NCI-H1048 (cell line): ENCODE data around the gene PLA2G2F.

Experiments used
- DNase-seq: peaks from one replicate; lab custom pipeline; 2025; lab: John Stamatoyannopoulos, UW

Gene PLA2G2F

DNA sequence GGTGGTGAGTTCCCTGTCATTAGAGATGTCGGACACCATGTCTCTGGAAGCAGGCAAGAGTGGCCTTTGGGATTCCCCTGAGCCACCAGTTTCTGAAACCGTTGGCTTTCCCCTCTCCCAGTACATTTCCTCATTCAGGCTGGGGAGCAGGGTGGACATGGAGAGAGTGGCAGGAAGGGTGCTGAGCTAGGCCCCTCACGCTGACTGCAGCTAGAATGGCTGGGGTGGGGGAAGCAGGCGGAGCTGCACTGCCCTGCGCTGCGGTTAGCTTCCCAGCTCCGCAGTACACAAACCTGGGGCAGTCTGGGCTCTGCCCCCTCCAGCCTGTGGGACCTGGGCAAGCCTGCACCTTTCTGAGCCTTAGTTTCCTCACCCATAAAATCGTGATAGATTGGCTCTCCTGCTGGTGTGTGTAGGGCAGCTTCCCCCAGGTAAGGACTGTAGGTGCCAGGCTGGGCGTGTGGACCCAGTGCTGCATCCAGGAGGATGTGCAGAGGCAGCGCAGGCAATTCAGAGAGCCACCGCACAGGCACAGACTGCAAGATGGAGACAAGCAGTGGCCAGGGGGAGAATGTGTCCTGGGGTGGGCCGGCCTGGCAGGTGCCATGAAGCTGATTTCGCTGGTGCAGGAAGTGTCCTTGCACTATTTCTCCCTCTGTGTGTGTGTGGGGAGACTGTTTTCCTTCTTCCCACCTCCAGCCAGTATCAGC lies 3.0 kb downstream of the PLA2G2F start:
- DNase-seq: no peak

DNA sequence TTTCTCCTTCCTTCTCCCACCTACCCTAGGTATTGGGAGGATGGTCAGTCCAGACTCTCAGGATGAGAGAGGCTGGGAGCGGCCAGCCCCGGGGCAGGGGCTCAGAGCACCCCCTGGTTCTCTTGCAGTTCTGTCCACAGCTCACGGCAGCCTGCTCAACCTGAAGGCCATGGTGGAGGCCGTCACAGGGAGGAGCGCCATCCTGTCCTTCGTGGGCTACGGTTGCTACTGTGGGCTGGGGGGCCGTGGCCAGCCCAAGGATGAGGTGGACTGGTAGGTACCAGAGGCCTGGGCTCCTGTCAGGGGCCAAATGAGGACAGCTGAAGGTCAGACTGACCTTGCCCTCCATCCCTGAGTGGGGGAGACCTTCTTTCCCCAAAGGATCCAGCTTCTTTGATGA lies 4.2 kb downstream of the PLA2G2F start:
- no peak for DNase-seq

DNA sequence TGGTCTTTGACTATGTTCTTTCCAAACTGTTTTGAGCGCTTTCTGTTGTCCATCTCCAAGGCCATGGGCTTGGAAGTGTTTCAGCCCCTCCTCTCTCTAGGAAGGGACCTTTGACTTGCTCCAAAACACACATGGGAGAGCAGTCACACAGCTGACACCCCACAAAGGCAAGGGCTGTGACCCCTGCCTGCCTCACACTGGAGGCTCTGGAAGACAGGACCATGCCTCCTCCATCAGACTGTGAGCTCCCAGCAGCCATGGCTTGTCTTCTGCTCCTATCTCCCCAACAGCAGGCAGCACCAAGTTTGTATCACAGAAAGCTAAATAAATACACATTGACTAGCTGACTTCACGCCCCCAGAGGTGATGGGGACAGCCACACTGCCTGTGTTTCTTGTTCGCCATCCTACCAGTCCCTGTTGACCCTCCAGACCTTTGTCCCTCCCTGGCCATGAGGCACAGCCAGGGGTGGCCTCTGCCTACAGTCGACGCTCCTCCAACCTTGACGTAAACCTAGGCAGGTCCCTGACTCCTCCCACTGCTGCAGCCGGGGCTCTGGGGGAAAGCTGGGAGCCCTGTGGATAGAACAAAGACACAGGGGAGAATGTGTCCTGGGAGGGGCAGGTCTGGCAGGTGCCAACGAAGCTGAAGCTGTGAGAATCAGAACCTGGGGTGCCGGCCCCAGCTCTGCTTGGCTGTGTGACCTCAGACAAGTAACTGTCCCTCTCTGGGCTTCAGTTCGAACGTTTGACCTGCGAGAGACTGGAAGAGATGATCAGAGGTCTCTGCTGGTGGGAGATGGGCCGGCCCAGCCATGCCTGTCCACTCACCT lies 4.8 kb downstream of the PLA2G2F start:
- DNase-seq: no peak

DNA sequence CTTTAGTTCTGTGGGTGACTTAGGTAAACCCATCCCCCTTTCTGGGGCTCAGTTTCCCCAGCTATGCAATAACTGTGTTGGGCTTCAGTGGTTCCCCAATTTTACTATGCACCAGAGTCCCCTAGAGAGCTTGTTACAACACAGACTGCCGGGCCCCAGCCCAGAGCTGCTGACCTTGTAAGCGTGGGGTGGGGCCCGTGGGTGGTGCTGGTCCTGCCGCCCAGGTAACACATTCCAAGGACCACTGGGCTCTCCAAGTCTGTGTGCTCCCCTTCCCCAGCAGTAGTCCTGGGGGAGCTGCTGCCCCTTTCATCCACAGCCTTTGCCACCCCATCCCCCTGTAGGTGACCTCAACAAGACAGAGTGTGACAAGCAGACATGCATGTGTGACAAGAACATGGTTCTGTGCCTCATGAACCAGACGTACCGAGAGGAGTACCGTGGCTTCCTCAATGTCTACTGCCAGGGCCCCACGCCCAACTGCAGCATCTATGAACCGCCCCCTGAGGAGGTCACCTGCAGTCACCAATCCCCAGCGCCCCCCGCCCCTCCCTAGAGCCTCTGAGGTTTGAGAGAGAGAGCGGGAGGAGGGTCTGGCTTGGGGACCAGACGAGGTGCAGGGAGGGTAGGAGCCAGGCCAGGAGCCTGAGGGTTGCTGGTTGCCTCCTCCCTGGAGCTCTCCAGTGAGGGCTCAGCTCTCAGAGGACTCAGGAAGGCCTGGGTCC lies 8.9 kb downstream of the PLA2G2F start:
- no peak for DNase-seq

DNA sequence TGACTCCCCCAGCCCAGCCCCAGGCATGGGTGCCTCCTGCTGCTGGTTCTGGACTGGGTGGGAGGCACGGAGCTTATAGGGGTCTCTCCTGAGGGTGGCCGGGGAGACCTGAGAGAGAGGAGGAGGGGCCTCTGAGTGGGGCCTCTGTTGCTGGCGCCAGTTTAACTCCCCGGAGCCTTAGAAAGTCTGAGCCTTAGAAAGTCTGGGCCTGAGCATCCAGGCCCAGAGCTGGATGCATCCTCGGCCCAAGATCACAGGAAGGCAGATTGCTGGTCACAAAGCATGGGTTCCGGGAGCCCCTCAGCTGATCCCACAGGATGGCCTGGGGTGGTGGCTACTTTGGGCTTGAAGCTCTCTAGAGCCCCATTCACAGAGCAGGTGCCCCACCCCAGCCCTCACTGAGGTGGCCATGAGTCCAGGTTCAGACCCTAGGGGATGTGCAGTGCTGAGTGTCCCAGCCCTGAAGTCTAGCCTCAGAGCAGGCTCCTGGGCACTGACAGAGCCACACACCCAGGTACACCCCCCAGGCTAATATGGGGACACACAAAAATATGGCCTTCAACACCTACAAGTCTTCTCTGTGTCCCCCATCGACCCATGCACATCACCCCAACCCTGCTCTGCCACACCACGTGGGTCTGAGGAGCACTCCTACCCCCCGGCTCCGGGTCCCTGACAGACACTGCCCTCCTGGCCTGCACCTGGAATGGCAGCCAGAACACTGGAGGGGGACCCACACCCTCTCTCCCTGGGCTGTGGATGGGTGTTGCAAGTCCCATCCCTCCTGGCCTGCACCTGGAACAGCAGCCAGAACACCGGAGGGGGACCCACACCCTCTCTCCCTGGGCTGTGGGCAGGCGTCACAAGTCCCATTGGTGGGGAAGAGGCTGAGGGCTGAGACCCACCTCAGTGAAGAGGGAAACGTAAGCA lies 9.7 kb downstream of the PLA2G2F start:
- no peak for DNase-seq

DNA sequence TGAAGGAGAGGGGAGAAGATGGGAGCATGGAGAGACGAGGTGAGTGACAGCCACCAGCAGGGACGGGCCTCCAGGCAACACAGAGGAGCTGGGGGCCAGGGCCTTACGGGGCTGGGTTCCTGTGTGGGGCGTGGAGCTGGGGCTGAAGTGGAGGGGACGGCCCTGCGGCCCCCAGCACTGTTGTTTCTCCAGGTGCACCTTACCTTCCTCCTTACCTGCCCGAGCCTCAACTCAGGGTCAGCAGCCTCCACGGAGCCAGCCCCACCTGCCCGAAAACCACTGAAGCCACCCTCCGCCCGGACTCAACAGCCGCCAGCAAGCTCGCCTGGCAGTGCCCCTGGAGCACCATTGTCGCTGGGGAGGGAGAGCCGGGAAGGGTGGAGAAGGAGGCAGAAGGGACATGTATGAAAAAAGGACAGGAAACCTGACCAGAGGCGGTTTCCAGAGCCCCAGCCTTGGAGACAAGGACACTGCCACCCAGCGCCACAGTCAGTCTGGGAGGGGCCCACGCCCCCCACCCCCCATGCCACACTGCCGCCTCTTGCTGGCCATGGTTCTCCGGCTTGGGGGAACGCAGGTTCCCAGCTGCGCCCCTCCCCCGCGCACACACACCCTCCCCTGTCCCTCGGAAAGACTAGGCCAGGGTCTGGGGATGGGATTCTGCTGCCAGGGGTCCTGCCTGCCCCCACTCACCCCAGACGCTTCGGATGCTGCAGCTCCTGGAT lies 10.6 kb downstream of the PLA2G2F start:
- DNase-seq: no peak

DNA sequence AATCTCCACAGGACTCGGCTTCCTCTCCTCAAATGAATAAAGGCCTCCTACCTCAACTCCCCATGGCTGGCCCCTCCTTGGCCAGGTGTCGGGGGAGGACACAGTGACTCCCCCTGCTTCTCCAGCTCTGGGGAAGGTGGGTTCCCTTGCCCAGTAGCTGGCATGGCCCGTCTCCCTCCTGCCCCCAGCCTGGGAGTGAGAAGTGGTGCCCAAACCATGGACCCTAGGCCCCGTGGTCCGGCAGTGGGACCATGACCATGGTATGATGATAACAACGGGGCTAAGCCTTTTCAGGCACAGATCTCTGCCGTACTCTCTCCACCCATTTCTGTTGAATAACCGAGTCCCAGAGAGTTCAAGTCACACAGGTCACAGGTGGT lies 11.2 kb downstream of the PLA2G2F start:
- DNase-seq: no peak

DNA sequence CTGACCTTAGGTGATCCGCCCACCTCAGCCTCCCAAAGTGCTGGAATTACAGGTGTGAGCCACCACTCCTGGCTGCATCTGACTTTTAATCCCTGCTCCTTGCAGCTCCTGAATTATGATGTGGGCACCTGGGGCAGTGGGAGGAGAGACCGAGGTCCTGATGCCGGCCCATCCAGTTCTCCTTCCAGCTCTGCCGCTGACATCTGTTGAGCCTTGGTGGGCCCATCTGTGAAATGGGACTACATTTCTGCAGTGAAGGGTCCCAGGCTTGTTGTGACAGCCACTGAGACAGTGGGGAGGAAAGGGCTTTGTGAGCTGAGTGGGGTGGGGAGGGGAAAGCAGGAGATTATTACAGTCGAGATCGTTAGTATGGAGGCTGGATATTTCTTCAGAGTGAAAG lies 11.8 kb downstream of the PLA2G2F start:
- DNase-seq: no peak

DNA sequence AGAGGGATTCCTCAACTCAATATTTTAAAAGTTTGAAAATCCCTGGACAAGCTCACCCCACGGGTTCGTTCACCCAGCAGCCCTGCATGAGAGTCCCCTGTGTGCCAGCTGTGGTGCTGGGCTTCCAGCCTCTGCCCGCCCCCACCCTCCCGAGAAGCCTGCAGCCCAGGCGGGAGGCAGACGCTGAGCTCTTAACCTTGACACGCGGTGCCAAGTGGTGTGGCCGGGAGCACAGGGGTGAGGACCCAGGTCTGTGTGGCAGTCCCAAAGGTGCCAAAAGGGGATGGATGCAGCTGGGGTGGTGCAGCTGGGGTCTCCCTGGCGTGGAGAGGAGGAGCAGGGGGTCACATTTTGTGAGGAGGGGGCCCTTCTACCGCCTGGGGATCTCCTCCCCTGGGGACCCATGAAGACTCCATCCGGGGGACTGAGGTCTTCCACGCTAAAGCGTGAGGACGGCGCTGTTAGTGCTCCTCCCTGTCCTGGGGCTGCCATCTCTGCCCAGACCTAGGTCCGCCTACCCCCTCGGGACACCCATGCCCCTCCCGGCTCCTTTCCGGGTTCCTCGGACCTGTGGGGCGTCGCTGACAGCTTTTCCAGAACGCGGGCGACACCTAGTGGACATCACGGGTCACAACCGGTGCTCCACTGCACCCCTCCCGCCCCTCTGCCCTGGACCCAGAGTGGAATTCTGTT lies 12.9 kb downstream of the PLA2G2F start:
- DNase-seq: peak; percentile 23

DNA sequence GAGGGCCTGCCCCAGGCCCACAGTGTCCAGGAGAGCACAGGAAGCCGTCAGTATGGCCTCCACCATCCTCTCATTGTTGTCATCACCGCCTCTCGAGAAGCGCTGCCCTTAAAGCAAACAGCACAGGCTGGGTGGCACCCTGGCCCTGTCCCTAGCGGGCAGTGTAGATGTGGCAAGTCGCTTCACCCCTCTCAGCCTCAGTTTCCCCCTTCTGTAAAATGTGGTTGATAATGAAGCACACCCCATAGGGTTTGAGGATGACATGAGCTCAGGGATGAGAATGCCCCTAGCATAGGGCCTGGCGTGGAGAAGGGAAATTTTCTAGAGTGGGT lies 13.4 kb downstream of the PLA2G2F start:
- no peak for DNase-seq

DNA sequence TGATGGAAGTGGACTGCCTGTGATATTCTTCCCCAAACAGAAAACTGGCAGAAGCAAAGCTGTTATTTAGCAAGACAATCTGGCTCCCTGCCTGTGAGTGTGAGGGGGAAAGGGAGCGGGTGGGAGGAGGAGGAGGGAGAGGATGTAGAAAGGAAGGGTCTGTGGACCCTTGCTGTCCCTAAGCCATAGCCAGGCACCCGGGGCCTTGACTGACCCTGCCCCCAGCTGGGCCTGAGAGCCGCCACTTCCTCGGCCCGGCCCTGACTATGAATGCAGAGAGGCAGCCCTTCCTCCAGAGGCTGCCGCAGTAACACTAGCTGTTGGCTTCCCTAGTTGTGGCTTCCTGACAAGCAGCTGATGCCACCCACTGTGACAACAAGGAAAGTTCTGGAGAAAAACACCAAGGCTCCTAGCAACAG lies 13.9 kb downstream of the PLA2G2F start:
- no peak for DNase-seq

DNA sequence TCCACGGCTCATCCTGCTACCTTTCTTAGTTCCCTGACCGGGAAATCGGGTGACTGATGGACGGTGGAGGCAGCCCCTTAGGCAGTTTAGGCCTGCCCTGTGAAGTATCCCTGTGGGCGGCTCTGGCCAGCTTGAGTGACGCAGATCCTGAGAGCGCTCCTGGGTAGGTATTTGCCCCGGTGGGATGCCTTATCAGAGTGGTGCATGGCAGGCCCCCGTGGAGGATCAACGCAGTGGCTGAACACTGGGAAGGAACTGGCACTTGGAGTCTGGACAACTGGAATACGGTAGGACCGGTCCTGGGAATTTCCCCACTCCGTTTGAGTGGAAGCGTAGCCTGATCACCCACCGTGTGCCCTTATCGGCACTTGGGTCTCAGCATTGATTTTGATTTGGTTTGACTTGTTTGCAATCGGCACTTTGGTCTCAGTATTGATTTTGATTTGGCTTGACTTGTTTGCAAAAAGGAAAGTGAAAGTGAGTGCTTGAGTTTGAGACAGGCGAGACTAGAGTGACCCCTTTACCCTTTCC lies 15.2 kb downstream of the PLA2G2F start:
- DNase-seq: no peak

DNA sequence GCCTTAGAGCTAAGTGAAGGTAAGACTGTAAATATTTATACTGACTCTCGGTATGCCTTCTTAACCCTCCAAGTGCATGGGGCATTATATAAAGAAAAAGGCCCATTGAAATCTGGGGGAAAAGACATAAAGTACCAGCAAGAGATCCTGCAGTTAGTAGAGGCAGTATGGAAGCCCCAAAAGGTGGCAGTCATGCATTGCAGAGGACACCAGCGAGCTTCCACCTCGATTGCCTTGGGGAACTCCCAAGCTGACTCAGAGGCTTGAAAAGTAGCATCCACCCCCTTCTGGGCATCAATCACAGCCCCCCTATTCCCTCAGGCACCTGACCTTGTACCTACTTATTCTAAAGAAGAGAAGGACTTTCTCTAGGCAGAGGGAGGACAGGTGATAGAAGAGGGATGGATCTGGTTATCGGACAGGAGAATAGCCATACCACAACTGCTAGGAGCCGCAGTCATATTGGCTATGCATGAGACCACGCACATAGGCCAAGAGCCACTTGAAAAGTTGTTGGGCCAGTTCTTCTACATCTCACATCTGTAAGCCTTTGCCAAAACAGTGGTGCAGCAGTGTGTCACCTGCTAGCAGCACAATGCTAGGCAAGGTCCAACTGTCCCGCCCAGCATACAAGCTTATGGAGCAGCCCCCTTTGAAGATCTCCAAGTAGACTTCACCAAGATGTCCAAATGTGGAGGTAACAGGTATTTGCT lies 19.4 kb downstream of the PLA2G2F start:
- no peak for DNase-seq

DNA sequence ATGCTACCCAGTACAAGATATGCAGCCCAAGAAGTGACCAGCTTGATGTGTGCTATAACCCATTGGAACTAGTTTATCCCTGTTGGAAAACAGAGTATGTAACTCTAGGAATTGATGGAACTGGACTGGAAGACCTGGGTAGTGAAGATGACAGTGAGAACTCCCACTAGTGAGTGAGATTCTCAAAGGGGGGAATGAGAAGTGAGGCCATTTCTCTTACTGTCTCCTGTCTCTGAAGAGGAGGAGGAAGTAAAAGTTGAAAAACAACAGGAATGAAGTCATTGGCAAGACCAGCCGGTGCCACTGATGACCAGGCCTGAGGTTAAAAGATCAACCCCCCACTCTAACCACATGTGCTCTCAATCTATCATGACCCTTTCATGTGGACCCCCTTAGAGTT lies 20.9 kb downstream of the PLA2G2F start:
- DNase-seq: no peak

DNA sequence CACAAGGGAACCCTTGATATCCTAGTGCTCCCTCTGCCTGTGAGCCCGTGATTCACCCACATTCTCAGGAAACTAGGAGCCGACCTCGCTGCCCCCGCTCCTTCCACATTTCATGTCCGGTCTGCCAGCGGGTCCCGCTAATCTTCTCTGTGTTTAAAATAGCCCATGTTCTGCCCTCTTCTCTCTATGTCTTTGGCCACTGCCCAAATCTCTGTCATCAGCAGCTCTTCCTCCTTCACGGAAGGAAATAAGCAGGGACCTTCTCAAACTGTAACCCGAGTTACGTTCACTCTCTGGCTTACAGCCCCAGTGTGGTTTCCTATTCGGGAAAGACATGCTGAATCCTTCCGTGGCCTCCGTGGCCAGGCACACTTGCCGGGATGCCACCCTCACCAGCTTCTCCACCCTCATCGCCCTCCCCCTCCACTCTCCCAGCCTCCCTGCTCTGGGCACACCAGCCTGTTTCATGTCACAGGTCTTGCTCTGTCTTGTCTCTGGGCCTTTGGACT lies 25.6 kb downstream of the PLA2G2F start:
- DNase-seq: no peak

DNA sequence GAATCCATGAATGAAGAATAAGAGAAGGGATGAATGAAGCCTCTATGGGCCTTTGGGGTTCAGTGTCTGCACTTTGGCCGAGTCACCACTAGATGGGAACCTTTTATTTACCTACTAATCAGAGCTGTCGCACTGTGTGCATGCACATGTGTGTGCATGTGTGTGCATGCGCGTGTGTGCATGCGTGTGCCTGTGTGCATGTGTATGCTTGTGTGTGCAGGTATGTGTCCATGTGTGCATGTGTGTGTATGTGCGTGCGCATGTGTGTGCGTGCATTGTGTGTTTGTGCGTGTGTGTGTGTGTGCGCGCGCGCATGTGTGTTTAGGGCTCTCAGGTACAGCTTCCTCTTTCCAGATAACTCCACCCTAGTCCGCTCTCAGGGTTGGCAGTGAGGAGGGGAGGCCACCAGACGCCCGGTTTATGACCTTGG lies 26.4 kb downstream of the PLA2G2F start:
- DNase-seq: no peak

DNA sequence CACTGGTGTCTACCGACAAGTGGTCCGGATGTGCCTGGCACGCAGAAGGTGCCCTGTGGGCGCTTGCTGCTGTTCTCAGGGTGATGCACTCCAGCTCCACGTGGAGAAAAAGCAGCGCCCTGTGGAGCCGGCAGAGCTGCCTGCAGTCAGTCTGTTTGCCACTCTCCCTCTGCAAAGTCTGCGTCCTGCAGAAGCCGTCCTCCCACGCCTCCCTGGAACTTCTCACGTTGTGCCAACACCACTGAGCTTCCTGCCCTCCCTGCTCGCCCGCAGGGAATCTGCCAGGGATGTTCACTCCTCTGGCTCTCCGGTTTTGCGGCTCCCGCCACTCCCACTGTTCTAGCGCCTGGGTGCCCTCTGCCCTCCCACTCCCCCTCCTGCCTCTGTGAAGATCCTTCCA lies 26.9 kb downstream of the PLA2G2F start:
- no peak for DNase-seq

DNA sequence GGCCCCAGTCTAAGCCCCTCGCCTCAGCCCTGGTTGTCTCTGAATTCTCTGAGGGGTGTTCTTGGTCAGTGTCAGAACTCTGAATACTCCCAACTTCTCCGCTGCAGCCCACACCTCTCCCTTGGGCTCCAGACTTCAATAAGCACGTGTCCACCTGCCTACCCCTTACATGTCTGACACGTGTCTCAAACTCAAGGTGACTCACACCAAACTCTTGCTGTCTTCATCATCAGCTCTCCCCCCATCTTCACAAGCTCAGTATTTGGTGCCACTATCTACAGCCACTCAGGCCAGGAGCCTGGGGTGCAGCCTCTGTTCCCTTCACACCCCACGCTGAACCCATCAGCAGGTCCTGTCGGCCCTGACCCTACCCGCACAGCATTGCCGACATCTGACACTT lies 28.0 kb downstream of the PLA2G2F start:
- DNase-seq: no peak
